GM10847 (cell line): Measurements from ENCODE around the gene HPGD.

Experiments
- POLR2A ChIP-seq: IDR thresholded peaks from 2 replicates; pipeline ENCODE4 v1.6.1; 2011; ENCODE audit not compliant: insufficient read length; ENCODE audit errors: extremely low read depth

HPGD gene

DNA sequence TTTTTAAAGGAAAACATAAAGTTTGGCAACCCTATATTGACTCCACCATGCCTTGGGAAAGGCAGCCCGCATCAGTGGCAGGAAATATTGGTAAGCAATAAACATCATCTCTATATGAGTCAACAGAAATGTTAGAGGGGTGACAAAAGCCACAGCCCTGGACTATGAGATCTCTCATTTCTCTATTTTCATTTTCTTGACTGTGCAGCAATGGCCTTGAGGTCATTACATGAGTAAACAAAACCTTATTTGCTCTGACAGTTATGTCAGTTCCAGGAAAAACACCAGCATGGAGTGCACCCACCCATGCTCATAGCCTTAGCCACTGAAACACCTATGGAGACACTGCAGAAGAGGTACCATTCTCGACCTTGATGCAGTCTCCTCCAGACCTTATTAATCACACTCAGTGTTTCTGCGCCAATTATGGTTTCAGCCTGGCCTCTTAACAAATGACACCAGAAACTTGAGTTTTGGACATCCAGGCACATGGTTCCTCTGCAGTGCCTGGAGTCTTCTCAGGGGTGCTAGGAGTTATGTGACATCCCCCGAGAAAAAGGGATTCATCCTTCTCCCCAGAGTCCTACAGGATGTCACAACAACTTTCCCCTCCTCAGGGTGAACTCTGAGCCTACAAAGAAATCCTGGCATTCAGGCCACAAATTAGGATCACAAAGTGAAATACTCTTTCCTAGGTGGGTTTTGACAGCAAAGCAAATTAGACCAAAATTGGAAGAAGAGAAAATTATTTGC is 16.0 kb upstream of the HPGD start:
- TF ChIP-seq POLR2A, result no peak

DNA sequence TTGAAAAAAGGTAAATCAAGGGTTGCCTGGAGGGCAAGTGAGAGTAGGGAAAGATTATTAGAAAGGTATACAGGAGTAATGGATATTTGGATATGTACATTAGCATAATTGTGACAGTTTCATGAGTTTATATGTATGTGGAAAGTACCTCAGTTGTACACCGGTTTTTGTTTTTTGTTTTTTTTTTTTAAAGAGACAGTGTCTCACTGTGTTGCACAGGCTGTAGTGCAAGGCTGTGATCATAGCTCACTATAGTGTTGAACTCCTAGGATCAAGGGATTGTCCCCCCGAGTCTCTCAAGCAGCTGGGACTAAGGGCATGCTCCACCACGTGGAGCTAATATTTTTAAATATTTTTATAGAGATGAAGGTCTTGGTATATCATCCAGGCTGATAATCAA is 15.3 kb upstream of the HPGD start:
- TF ChIP-seq POLR2A, result no peak

DNA sequence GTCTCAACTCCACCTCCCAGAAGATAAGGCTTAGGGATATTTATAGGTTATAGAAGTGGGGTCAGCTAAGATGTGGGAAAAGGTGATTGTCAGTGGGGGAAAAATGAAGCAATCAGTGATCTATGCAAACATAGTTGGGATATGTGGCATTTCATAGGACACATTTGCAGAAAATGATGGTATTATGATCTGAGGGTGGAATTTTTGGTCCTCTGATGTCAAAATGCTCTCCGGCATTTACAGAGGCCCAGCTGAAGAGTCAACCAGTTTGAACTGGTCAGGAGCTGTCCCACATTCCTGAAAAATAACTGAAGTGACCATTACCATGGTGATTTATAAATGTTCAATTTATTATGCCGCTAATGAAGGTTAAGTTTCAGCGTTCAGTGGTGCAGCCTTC is 12.2 kb upstream of the HPGD start:
- no peak for TF ChIP-seq POLR2A

DNA sequence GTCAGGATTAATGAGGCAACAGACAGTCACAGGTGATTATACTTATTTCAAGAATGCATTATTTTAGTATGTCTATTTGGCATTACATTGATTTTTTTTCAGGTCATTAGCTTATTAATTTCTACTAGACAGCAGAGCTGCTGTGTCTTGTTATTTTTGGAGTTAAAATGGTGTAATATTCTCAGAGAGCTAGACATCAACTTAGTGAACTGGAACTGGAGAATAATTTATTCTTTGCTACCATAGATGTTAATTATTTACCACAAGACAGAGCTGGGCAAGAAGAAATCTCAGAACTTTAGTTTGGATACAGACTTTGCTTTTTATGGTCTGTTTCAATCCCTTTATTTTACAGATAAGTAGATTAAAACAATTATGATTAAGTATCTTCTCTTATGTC is 10.2 kb upstream of the HPGD start:
- TF ChIP-seq POLR2A, result no peak

DNA sequence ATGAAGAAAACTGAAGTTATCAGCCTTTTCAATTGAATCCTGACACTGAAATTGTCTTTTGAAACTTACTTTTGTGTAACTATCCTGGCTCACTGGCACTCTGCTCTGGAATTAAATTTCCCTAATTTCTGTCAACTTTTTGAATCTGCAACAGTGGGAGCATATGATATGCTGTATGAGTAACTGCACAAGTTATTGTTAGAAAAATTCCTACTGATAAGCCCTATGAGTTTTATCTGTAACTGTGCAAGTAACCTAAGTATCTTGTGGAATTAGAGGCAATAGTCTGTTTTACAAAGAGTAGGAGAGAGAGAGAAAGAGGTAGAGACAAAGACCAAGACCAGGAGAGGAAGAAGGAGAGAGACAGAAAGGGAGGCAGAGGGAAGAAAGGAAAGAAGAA is 9.2 kb upstream of the HPGD start:
- no peak for TF ChIP-seq POLR2A

DNA sequence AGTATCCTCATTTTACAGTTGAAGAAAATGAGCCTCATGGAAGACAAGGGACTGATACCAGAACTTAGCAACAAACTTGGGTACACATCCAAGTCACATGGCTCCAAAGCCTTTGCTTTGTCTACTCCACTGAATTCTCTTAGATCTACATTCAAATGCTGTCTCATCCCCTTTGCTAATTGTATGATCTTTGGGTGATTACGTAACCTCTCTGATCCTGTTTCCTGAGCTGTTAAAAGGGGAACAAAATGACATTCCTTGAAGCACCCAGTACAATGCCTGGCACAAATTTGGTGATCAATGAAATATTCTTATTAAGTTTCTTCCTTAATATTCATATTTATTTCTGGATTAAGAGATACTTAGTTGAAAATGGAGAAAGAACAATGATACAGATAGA is 5.9 kb upstream of the HPGD start:
- TF ChIP-seq POLR2A, result no peak

DNA sequence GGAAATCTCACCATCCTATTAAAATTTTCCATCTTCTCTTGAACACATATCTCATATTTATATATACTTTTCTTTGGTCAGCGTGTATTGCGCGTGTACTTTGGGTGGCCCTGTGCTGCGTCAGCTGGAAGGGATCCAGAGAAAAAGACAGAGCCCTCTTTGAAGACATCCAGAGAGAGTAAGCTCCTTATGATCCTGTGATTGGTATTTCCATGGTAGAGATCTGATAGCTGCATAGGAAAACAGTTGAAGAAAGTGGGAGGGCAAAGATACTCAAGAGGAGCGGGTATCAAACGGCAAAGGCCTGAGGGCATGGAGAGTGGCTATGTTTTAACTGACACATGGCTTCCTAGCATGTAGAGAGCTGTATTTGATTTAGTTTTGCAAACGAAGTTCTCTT is 4.4 kb upstream of the HPGD start:
- no peak for TF ChIP-seq POLR2A

DNA sequence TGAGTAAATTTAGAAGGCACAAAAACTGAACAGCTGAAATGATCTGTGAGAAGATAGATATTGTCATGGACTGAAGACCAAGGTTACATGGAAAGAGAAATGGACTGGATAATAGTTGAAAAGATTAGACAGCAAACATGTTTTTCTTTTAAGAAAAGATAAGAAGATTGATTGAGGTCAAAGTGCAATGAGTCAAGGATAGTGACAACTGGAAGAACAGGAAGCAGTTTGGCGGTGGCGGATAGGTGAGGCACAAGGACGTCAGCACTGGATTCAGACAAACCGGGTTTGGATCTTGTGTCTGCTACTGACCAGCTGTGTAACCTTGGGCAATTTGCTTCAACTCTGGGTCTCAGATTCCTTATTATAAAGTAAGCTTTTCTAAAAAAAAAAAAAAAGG is 2.0 kb upstream of the HPGD start:
- TF ChIP-seq POLR2A, result no peak

DNA sequence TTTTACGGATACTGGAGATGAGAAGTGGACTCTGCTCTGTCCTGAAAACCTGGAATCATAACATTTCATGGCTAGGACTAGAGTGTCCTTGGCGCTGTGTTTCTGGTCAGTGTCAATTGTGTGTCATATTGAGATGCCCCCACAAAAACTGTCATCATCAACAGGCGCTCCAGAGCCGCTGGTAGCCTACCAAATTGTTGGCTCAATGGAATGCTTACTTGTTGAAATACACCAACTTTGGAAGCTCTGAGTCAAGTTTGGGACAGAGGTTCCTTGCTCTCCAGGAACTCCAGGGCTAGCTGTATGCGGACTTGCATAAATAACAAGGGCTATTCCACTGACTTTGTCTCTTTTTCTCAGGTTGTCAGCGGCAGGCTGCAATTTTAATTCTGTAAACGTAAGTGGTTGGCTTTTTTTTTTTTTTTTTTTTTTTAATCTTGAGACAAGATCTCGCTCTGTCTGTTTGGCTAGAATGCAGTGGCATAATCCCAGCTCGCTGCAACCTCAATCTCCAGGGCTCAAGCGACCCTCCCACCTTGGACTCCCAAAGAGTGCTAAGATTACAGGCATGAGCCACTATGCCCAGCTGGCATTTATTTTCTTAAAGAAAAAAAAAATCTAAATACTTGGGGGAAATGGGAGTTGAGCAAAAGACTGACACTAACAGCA is 871 bp upstream of the HPGD start:
- TF ChIP-seq POLR2A, result no peak

DNA sequence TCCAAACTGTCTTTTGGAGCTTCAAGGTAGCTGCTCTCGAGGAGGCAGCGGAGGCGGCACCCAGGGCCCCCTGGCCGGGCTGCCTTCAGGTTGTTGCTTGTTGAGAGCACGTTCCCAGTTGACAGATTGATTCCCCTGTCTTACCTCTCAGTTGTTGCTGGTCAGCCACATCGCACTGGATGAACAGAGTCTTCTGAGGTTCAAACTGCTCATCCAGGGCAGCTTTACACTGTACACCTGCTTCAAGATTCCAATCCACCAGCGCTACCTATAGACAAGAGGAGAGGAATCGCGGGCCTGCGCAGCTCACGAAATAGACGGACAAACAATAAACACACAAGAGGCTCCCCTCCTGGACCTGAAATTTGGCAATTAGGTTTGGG is 497 bp downstream of the HPGD start:
- no peak for TF ChIP-seq POLR2A

DNA sequence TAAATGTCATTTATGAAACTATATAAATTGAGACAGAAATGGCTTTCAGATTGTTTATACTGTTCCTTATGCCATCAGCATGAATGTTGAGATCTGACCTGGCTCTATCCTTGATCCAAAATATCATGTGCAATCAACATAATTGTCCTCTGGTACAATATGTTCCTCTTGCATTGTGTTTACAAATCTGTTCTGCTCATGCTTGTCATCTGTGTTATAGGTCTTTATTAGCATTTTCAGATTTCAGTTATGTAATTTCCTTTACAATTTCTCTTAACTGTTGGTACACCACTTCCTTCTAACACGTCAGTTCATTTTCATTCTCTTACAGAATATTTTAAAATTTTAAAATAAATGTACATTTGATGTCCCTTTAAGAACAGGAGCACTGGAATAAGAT is 1.6 kb downstream of the HPGD start:
- no peak for TF ChIP-seq POLR2A

DNA sequence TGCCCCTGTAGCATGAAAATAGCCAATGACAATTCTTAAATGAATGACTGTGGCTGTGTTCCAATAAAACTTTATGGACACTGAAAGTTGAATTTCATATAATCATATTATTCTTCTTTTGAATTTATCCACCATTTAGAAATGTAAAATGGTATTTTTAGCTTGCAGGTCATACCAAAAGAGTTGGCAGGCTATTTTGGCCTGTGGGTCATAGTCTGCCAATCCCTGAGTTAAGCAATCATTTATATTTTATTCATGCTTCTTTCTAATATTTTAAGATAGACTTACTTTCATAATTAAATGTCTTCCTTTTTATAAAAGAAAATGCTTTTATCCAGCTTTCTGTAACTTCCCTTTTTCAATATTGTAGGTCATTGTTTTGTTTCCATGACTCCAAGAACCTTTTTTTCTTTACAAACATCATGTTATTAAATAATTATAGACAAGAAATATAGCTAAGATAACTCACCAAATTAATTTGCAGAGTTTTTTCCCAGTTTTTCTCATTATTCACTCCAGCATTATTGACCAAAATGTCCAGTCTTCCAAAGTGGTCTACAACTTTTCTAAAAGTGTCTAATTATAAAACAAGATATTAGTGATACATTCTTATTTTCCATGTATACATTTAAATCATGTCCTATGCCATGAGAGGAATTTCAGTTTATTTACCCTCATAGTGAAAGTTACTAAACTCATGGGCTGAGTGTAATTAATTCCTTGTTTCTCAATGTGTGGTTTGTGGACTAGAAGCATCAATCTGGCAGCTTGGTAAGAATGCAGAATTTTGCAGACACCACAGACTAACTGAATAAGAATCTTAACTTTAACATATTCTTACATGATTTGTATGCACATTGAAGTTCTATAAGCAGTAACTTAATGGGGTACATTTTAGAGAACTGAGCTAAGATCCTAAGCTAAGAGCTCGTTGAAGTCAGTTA is 4.5 kb downstream of the HPGD start:
- TF ChIP-seq POLR2A, result no peak

DNA sequence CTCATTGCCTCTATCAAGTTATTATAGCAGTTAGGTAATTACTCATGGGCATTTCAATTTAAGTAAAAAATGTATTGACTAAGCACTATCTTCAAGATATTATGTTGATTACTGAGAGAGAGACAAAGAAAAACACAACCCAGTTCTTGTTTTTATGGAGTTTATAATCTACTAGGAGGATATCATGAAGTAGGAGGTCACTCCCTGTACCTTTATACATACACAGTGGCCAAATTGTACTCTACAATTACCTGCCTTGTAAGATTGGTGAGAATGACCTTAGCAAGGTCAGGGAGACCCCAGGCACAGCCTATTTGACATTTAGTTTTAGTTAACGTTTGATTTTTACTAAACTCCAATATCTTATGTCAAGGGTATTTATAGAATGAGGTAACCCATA is 5.5 kb downstream of the HPGD start:
- no peak for TF ChIP-seq POLR2A

DNA sequence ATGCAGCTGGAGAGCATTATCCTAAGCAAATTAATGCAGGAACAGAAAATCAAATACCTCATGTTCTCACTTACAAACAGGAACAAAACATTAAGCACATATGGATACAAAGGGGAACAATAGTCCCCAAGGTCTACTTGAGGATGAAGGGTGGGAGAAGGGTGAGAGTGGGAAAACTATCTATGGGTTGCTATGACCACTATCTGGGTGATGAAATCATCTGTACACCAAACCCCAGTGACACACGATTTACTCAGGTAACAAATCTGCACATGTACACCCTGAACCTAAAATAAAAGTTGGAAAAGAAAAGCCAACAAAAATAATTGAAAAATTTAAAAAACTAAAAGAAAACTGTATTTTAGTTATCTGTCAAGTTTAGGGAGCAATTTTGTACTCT is 5.9 kb downstream of the HPGD start:
- no peak for TF ChIP-seq POLR2A

DNA sequence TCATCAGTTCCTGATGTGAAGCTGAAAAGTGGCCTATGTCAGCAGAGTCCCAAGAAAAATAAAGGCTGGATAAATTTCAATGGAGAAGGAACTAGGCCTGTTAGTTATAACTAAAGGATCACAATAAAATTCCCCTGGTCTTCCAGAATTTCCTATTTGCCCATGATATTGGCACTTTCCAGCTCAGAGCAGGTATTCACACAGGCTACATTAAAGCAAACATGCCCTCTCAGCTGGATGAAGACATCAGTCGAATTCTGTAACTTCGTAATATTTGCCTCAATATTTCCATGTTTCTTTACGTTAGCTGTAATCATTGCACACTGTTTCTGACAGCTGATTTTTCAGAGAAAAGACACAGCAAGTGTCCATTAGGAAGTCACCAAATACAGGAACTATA is 9.5 kb downstream of the HPGD start:
- no peak for TF ChIP-seq POLR2A

DNA sequence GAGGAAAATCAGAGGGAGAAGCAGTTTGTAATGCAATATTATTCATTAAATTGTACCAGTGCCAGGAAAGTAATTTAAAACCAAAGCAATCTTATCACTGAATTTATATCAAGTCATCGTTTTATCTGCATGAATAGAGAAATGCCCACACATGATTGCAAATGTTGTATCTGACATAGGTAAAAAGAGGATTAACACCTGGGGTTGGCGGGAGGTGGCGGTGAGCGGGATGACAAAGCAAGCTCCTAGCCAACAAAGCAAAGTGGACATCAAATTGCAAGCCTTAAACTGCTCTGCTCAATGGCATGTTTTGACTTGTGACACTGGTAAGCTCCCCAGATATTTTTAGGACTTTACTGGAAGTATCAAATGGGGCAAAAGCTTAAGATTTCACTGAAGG is 16.4 kb downstream of the HPGD start:
- TF ChIP-seq POLR2A, result no peak
